Prostate gland (tissue), 2 donors: Measurements from ENCODE around the gene PPP1R15B. TPM values are rescaled to one million over a fixed set of nuclear protein-coding genes. Genes with fewer than 3 reads are reported as not detected.

Experiments
- DNase-seq: peaks from one replicate; pipeline ENCODE4 v3.0.0-alpha.2; 2019; ENCODE audit warnings: low spot score
- H3K27ac ChIP-seq, 2 donors: fragments of 200-600 bp; sonication (generic); 2 replicates each; pipeline ENCODE4 v1.5.1; 2017 to 2019
- H3K27me3 ChIP-seq: fragments of 200-600 bp; sonication (generic); replicated peaks from 2 replicates; pipeline ENCODE4 v1.5.1; 2019; ENCODE audit not compliant: insufficient read depth
- H3K36me3 ChIP-seq, 2 donors: fragments of 200-600 bp; sonication (generic); 1 replicate in 1 of 2; 2 replicates in 1 of 2; pipeline versions ENCODE4 v1.5.1 to v1.8.1; 2017 to 2019
- H3K4me1 ChIP-seq: fragments of 200-600 bp; sonication (generic); replicated peaks from 2 replicates; pipeline ENCODE4 v1.5.1; 2019
- H3K4me3 ChIP-seq, 2 donors: fragments of 200-600 bp; sonication (generic); 2 replicates each; pipeline ENCODE4 v1.5.1; 2017 to 2019
- H3K9me3 ChIP-seq: fragments of 200-600 bp; sonication (generic); 2 replicates; pipeline ENCODE4 v1.5.1; 2017
- CTCF ChIP-seq, 4 experiments: fragments of 200-600 bp in 2 of 4; fragments of 450-650 bp in 2 of 4; sonication (generic) in 2 of 4; IDR thresholded peaks; 1 replicate in 3 of 4; 2 replicates in 1 of 4; pipeline ENCODE4 v1.5.1; 2016 to 2019; ENCODE audit warnings: antibody characterized with exemption in 4 of 4, mild to moderate bottlenecking in 2 of 4, moderate library complexity in 2 of 4
- POLR2A ChIP-seq: fragments of 450-650 bp; IDR thresholded peaks from one replicate; pipeline ENCODE4 v1.6.1; 2016; ENCODE audit warnings: antibody characterized with exemption, mild to moderate bottlenecking
- POLR2AphosphoS5 ChIP-seq: sonication (generic); formaldehyde crosslinking; IDR thresholded peaks from one replicate; pipeline ENCODE4 v1.6.1; 2017; ENCODE audit warnings: antibody characterized with exemption
- WGBS: methylation state at CpG from one replicate; pipeline ENCODE4 v1.1.5; 2018; 5-methylcytosine and 5-hydroxymethylcytosine counted together
- intact Hi-C: fragments of 100-400 bp; cut with DNase I; formaldehyde crosslinking; loops from one replicate; pipeline ENCODE4 v1.14.2; 2022
- total RNA-seq, 2 donors: library from RNA; depleted of rRNA; stranded (reverse); fragments of >200 nt; gene quantifications; one replicate each; pipeline ENCODE4 v1.1.0, GENCODE V29; 2016

PPP1R15B gene
- 10 to 100 TPM; 43.5 to 45.0 TPM for total RNA-seq

DNA sequence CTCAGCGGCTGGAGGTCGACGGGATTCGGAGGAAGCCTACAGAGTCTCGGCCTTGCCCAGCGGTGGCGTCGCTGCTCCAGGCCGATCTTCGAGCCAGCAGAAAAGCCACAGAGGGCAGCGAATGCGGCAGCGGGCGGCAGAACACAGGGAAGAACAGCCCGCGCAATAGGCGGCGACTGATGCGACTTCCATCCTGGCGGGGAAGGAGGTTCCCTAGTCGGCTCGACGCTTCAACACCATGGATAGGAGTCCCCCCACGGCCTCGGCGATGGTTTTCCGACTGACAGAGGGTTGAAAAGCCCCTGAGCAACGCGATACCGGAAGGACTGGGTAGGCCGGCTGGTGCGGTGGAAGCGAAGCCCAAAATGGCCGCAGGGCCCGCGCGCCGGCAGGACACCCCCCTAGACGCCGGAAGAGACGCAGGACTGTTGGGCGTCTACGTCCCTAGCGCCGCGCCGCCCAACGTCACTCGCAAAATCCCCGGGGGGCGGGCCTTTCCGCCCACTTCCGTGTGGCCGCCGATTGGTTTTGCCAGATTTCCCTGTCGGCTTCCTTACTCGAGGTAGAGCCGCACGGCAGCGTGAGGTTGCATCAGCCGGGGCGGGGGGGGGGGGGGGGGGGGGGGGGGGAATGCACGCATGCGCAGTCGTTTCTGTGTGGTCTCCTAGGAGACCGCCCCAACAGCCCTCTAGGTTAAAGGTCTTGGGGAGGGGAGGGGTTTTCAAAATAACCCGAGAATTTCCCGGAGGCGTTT, at the start of gene PPP1R15B:
Gene PPP1R15B, minus strand, starts transcription at position 367 of the 754 bp plus-strand sequence. CDS start 406 bp downstream, outside the sequence.
- peak; percentile 97 for TF ChIP-seq POLR2AphosphoS5
- TF ChIP-seq POLR2A: peak; percentile 98
- peak in 1 of 4 experiments; percentile 15 for TF ChIP-seq CTCF (IDR thresholded peaks at IDR 0.05)
- no peaks in the 10 kb centered on the region for H3K9me3 ChIP-seq
- peaks cover 3% of the 10 kb centered on the region for H3K4me1 ChIP-seq
- intact Hi-C loops: no loop called here
- WGBS: under 1% methylated on average over 68 of the region's 69 CpGs
- H3K27me3 ChIP-seq: no peaks in the 10 kb centered on the region
- peak within 1 kb of the TSS; percentile 96 to 99 for H3K27ac ChIP-seq
- DNase-seq: peak; percentile 97
- peak within 1 kb of the TSS; percentile 79 to 87 for H3K4me3 ChIP-seq
- H3K36me3 ChIP-seq: no peaks in the 10 kb centered on the region

- TF ChIP-seq POLR2A (no peak), CTCF (IDR thresholded peaks at IDR 0.05) (no peak), POLR2AphosphoS5 (no peak)
- Histone ChIP-seq H3K27ac (no peak overlapping the region), H3K27me3 (no peaks in the 10 kb centered on the region), H3K4me3 (no peak overlapping the region), H3K4me1 (no peaks in the 10 kb centered on the region), H3K36me3 (peaks cover 5 to 6% of the 10 kb centered on the region in 2 donors), H3K9me3 (no peaks in the 10 kb centered on the region)
- WGBS: 96% methylated on average over 8 of the region's 8 CpGs
- no peak for DNase-seq
- intact Hi-C loops: no loop called here
Measured at GRCh38 chr1:204460346-204460745, 48.7 kb upstream of the PPP1R15B start.

DNA sequence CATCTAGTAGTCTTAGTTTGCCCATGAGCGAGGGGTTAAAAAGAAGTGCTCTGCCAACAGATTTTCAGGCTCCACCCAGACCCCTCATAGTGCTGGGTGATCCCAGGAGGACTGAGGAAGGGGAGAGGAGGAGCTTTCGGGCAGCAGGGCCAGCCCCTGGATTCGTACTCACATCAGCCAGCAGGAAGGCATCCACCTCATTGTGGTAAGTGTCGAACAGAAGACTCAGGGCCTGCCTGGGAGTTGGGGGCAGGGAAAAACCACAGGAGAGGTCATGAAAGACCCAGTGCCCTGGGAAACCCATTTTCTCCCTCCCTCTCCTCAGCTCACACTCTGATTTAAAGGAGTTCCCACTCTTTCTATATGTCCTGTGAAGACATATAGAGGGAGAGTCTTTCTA, 48.1 kb upstream of the PPP1R15B start:
- Histone ChIP-seq H3K4me1 (no peaks in the 10 kb centered on the region), H3K27ac (no peak overlapping the region), H3K36me3 (peaks cover 5 to 6% of the 10 kb centered on the region in 2 donors), H3K27me3 (no peaks in the 10 kb centered on the region), H3K9me3 (no peaks in the 10 kb centered on the region), H3K4me3 (no peak overlapping the region)
- intact Hi-C loops: no loop called here
- TF ChIP-seq CTCF (IDR thresholded peaks at IDR 0.05) (no peak), POLR2A (no peak), POLR2AphosphoS5 (no peak)
- WGBS: 82% methylated on average over 4 of the region's 4 CpGs
- DNase-seq: no peak

- Histone ChIP-seq H3K4me3 (no peak overlapping the region), H3K4me1 (no peaks in the 10 kb centered on the region), H3K9me3 (no peaks in the 10 kb centered on the region), H3K36me3 (peaks cover 0 to 6% of the 10 kb centered on the region in 2 donors), H3K27ac (no peak overlapping the region), H3K27me3 (no peaks in the 10 kb centered on the region)
- DNase-seq: no peak
- TF ChIP-seq POLR2AphosphoS5: no peak
- 76% methylated on average over 5 of the region's 5 CpGs for WGBS
- intact Hi-C loops: no loop called here
Measured at GRCh38 chr1:204457666-204458065, 46.0 kb upstream of the PPP1R15B start.

DNA sequence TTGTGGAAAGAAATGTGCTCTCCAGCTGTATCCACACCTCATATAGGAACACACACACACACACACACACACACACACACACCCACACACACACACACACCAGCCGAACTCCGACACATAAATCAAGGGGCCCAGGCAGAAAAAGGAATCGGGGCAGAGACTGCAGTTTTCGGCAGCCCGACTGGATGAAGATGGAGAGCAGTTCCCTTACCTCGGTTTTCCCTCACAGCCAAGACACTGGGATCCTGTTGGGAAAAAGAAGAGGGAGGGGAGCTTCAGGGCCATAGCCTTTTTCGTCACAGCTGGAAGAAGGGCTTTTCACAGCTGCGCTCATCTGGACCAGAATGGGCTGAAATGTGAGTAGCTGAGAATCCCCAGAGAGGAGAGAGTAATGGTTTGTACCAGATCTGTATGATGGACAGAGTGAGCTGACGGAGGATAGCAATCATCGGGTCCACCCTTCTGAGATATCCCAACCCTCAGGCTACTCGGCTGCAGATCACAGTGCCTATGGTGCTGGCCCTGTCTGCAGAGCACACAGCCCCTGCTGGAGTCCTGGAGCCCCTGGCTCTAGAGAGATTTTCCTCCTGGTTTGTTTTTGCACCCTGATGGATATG, 45.3 kb upstream of the PPP1R15B start:
- Histone ChIP-seq H3K4me3 (no peak overlapping the region), H3K9me3 (no peaks in the 10 kb centered on the region), H3K27ac (no peak overlapping the region), H3K27me3 (no peaks in the 10 kb centered on the region), H3K36me3 (peaks cover 0 to 6% of the 10 kb centered on the region in 2 donors), H3K4me1 (no peaks in the 10 kb centered on the region)
- intact Hi-C loops: no loop called here
- no peak for DNase-seq
- 51% methylated on average over 11 of the region's 11 CpGs for WGBS
- TF ChIP-seq POLR2A (no peak), CTCF (IDR thresholded peaks at IDR 0.05) (no peak), POLR2AphosphoS5 (no peak)
